Measurements from ENCODE around the gene GOLIM4. TPM values are rescaled to one million over a fixed set of nuclear protein-coding genes. Genes with fewer than 3 reads are reported as not detected.

Gene GOLIM4
- total and polyA plus RNA-seq, 2 experiments from 2014 or later: 34.4 to 50.5 TPM

GRCh38 chr3:168102735-168103410, 7.1 kb upstream of the GOLIM4 start (continued):
- TF ChIP-seq ZNF462 (CRISPR knock-in tag; IDR thresholded peaks at IDR 0.05): no peak
- no peak for TF ChIP-seq ZNF331 (CRISPR knock-in tag; IDR thresholded peaks at IDR 0.05; ENCODE audit: low read depth)

- Mint-ChIP-seq H3K4me3 (no peak overlapping the region), H3K36me3 (ENCODE audit: low read depth) (no peaks in the 10 kb centered on the region)
- no peaks in the 10 kb centered on the region for H3K79me2 ChIP-seq (replicated peaks; ENCODE audit: insufficient read depth)
- no peak for TF ChIP-seq ZNF114 (CRISPR knock-in tag; IDR thresholded peaks at IDR 0.05)
- TF ChIP-seq ZNF331 (CRISPR knock-in tag; IDR thresholded peaks at IDR 0.05; ENCODE audit: low read depth): no peak
- TF ChIP-seq STAT1 (IDR thresholded peaks at IDR 0.05; ENCODE audit: unreplicated experiment): no peak
- no peak for TF ChIP-seq CTCF (conservative IDR thresholded peaks at IDR 0.05; ENCODE audit: low read depth in 2 of 2)
- no peak for TF ChIP-seq NANOG (IDR thresholded peaks at IDR 0.05; ENCODE audit: borderline replicate concordance)
- TF ChIP-seq POLR2AphosphoS5 (IDR thresholded peaks at IDR 0.05; ENCODE audit: low read depth): no peak
- TF ChIP-seq EZH2 (IDR thresholded peaks at IDR 0.05; ENCODE audit: low read depth, unreplicated experiment): no peak
- no peak for TF ChIP-seq JUNB (IDR thresholded peaks at IDR 0.05; ENCODE audit: unreplicated experiment)
- no peak for TF ChIP-seq EZH2phosphoT487 (IDR thresholded peaks at IDR 0.05; ENCODE audit: unreplicated experiment)
- no peak for TF ChIP-seq ETS1 (IDR thresholded peaks at IDR 0.05)
- TF ChIP-seq CREB1 (CRISPR knock-in tag; IDR thresholded peaks at IDR 0.05; ENCODE audit: low read depth): no peak
These were observed 5.2 kb upstream of the GOLIM4 start for GRCh38 chr3:168100777-168101492.

More at GRCh38 chr3:168100777-168101492, 5.2 kb upstream of the GOLIM4 start:
- Histone ChIP-seq H3K4me2 (no peak overlapping the region), H2AFZ (peak overlapping the region; percentile 23; the same call in 1 of the 2 replicates), H3K27ac (ENCODE audit: low read depth) (no peak overlapping the region), H3K9me2 (ENCODE audit: insufficient read depth) (no peaks in the 10 kb centered on the region), H4K20me1 (replicated peaks; ENCODE audit: insufficient read depth) (no peaks in the 10 kb centered on the region), H3K36me3 (ENCODE audit: insufficient read depth) (no peaks in the 10 kb centered on the region), H3K4me1 (ENCODE audit: insufficient read depth) (peaks cover 21% of the 10 kb centered on the region), H3F3A (replicated peaks; ENCODE audit: low read depth) (no peaks in the 10 kb centered on the region), H3K4me3 (no peak overlapping the region), H3K27me3 (ENCODE audit: insufficient read depth) (no peaks in the 10 kb centered on the region)
- Mint-ChIP-seq H3K4me1 (peaks cover 14% of the 10 kb centered on the region), H3K9me3 (no peaks in the 10 kb centered on the region), H3K27me3 (ENCODE audit: insufficient read depth, low read depth, poor library complexity) (peaks cover 2% of the 10 kb centered on the region), H3K27ac (no peak overlapping the region)
- ATAC-seq (no peak), DNase-seq (ENCODE audit: low spot score) (no peak)
